Stimulated activated CD4-positive, alpha-beta T cell treated with anti-CD3 and anti-CD28 coated beads, TNF-alpha, amount 100 ng/mL, for 24 hours (primary cell): ENCODE results near the gene ACACA.

Experiments used
- DNase-seq, 3 experiments: peaks; one replicate each; pipeline ENCODE4 v3.0.0-alpha.2; 2020; ENCODE audit warnings: low read depth in 3 of 3

The ACACA gene

GRCh38 chr17:37292429-37293139 lies 114.1 kb downstream of the ACACA start:
- no peak for DNase-seq

- no peak for DNase-seq
Measured at GRCh38 chr17:37291351-37291750, 115.3 kb downstream of the ACACA start.

- no peak for DNase-seq
Measured at GRCh38 chr17:37286430-37286829, 120.2 kb downstream of the ACACA start.

- no peak for DNase-seq
Measured at GRCh38 chr17:37284191-37284590, 122.4 kb downstream of the ACACA start.

GRCh38 chr17:37283414-37283961 lies 123.1 kb downstream of the ACACA start:
- DNase-seq: no peak

- DNase-seq: no peak
Measured at GRCh38 chr17:37280841-37281240, 125.8 kb downstream of the ACACA start.

- DNase-seq: no peak
Measured at GRCh38 chr17:37278247-37278894, 128.3 kb downstream of the ACACA start.

- DNase-seq: no peak
Measured at GRCh38 chr17:37276475-37276874, 130.2 kb downstream of the ACACA start.

- DNase-seq: no peak
Measured at GRCh38 chr17:37274461-37274860, 132.2 kb downstream of the ACACA start.

- no peak for DNase-seq
Measured at GRCh38 chr17:37273409-37274051, 133.1 kb downstream of the ACACA start.

- DNase-seq: no peak
Measured at GRCh38 chr17:37265446-37266173, 141.0 kb downstream of the ACACA start.

GRCh38 chr17:37261286-37261685 lies 145.3 kb downstream of the ACACA start:
- DNase-seq: no peak

- no peak for DNase-seq
Measured at GRCh38 chr17:37259030-37259735, 147.5 kb downstream of the ACACA start.

- DNase-seq: no peak
Measured at GRCh38 chr17:37256627-37257026, 150.0 kb downstream of the ACACA start.

- no peak for DNase-seq
Measured at GRCh38 chr17:37255432-37255831, 151.2 kb downstream of the ACACA start.

GRCh38 chr17:37247825-37248224 lies 158.8 kb downstream of the ACACA start:
- DNase-seq: no peak

- no peak for DNase-seq
Measured at GRCh38 chr17:37246085-37246484, 160.6 kb downstream of the ACACA start.

GRCh38 chr17:37240381-37240780 lies 166.3 kb downstream of the ACACA start:
- DNase-seq: no peak

GRCh38 chr17:37239690-37240334 lies 166.8 kb downstream of the ACACA start:
- DNase-seq: no peak

- no peak for DNase-seq
Measured at GRCh38 chr17:37234106-37234505, 172.5 kb downstream of the ACACA start.

- no peak for DNase-seq
Measured at GRCh38 chr17:37233036-37233435, 173.6 kb downstream of the ACACA start.
